ENCODE measurements around the gene ADCY4.

DNA sequence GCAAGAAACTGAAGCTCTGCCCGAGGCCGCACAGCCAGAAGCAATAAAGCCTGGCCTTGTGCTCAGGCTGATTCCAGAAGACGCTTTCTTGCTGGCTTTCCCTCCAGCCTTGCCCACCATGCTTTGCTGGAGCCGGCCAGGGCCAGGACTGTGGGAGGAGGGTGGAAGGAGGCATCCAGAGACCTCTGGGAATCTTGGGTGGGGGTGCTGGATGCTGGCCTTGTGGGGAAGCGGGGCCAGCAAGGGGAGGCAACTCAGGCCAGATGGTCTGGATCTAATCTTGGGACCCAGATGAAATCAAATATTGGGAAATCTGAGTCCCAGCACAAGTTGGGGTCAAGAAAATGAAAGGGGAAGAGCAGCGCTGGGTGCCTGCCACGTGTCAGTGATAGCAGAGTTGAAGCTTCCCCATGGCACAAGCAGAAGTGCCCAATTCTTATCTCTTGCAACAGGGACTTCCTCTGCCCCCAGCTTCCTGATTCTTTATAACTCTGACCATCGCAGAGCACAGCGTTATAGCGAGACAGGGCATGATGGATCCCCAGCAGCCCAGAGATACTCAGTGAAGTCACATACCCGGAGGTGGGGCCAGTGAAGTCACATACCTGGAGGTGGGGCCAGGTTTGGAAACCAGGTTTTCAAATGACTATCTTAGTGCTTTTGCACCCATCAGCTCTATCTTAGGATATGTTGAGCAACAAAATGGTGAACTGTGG lies 57.1 kb downstream of the ADCY4 start:
- TF ChIP-seq CTCF (IDR thresholded peaks at IDR 0.05) (no peak), POLR2A (IDR thresholded peaks at IDR 0.05) (no peak)

Data from esophagus squamous epithelium (tissue), 4 donors.